AG09319 (cell line): ENCODE results near the gene SLC44A3.
"Not testable (repeated sequence)": the region's sequence is repeated elsewhere in the genome, so short reads cannot be mapped to it uniquely, and the experiment has no call there.

Source experiments
- DNase-seq: peaks from one replicate; pipeline ENCODE4 v3.0.0-alpha.2; 2010; ENCODE audit warnings: low read depth; ENCODE audit errors: extremely low read depth
- TF ChIP-seq, protein P1 (sequence below): IDR thresholded peaks from 2 replicates; pipeline ENCODE4 v1.5.1; 2011; ENCODE audit warnings: low read depth, mild to moderate bottlenecking, inconsistent platforms, low read length, moderate library complexity

SLC44A3 gene

DNA sequence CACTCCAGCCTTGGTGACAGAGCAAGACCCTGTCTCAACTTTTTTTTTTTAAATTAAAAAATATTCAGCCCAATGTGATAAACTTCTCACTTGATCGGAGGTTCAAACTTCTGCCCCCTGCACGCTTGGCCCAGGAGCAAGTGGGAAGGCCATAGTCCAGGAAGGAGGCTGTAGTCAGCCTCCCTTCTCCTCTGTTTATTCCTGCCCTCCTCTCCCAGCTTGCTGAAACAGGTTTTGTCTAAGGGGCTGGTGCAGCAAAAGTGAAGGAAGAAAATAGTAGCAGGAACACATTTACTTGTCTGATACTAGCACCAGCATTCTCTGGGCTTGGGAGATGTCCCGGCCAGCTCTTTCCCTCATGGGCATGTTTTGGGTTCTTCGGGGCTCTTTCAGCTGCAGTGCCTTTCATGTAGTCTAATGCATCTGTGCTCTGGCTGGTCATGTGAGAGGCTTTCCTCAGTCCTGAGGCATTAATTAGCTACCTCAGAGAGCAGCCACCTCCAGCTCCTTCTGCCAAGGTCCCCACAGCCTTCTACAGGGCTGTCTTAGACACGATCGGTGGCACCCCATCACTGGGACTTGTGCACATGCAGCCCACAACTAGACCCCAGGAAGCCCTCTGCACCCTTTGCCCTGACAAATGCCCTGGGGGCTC, 12.9 kb downstream of the SLC44A3 start:
- DNase-seq: no peak
- TF ChIP-seq, protein P1, sequence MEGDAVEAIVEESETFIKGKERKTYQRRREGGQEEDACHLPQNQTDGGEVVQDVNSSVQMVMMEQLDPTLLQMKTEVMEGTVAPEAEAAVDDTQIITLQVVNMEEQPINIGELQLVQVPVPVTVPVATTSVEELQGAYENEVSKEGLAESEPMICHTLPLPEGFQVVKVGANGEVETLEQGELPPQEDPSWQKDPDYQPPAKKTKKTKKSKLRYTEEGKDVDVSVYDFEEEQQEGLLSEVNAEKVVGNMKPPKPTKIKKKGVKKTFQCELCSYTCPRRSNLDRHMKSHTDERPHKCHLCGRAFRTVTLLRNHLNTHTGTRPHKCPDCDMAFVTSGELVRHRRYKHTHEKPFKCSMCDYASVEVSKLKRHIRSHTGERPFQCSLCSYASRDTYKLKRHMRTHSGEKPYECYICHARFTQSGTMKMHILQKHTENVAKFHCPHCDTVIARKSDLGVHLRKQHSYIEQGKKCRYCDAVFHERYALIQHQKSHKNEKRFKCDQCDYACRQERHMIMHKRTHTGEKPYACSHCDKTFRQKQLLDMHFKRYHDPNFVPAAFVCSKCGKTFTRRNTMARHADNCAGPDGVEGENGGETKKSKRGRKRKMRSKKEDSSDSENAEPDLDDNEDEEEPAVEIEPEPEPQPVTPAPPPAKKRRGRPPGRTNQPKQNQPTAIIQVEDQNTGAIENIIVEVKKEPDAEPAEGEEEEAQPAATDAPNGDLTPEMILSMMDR: no peak

DNA sequence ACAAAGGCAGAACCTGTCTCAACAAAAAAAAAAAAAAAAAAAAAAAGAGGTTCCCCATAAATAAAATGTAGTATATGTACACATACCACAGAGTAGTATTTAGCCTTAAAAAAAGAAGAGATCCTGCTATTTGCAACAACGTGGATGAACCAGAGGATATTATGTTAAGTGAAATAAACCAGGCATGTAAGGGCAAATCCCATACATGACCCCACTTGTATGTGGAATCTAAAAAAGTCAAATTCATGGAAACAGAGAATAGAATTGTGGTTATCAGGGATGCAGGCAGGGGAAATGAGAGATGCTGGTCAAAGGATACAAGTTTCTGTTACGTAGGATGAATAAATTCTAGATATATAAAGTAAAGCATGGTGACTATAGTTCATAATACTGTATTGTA, 16.7 kb downstream of the SLC44A3 start:
- no peak for DNase-seq
- TF ChIP-seq, protein P1: no peak

DNA sequence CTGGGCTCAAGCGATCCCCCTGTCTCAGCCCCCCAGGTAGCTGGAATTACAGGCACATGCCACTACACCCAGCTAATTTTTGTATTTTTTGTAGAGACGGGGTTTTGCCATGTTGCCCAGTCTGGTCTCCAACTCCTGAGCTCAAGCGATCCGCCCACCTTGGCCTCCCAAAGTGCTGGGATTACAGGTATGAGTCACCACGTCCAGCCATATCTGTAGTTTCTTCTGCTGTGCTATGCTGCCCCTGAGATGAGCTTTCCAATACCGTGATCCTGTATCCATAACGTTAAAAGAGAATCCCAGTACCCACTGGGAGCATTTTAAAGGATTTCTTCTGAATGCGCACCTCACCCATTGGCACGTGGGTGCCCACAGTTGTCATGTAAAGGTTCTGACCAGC, 20.2 kb downstream of the SLC44A3 start:
- DNase-seq: not testable (repeated sequence)

DNA sequence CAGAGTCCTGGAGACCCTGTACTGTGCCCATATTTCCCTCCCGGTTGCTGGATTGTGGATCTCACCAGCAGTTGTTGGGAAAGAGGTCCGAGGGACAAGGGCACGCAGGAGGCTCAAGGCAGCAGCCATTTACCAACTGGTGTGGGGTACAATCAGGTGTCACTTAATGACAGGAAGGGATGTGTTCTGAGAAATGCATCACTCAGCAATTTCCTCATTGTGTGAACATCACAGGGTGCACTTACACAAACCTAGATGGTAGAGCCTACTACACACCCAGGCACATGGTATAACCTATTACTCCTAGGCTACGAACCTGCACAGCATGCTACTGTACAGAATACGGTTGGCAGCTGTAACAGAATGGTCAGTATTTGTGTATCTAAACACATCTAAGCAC, 20.7 kb downstream of the SLC44A3 start:
- no peak for DNase-seq
- TF ChIP-seq, protein P1: no peak

DNA sequence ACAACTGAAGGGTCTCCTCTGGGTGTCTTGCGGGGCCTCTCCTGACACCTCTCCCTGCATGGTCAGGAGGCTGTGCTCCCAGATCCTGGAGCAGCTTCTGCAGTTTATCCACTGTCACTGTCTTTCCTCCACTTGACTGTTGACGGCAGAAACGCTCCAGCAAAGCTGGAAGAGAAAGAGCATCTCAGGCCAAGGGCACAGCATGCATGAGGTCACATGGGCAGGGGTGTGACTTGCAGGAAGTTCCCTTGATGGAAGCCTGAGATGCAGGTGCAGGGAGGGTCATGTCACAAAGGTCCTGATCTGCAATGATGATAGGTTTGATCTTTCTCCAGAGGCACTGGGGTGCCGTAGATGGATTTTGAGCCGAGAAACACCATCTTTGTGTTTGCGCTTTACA, 23.3 kb downstream of the SLC44A3 start:
- no peak for DNase-seq
- TF ChIP-seq, protein P1: no peak

DNA sequence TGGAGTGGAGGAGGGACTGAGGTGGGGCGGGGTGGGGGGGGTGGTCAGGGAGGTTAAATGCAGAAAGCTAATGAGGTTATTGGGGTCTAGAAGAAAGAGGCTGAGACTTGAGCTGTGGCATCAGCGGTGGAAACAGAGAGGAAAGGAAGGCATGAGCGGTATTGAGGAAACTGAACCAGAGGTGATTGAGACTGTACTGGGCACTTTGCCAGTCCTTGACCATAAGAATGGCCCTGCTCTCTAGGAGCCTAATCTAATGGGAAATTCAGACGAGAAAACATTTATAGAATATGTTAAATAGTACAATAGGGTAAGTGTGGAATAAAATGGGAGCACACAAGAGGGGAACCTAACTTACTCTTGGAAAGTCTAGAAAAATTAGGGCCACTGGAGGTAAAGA, 23.7 kb downstream of the SLC44A3 start:
- no peak for DNase-seq
- TF ChIP-seq, protein P1: no peak

DNA sequence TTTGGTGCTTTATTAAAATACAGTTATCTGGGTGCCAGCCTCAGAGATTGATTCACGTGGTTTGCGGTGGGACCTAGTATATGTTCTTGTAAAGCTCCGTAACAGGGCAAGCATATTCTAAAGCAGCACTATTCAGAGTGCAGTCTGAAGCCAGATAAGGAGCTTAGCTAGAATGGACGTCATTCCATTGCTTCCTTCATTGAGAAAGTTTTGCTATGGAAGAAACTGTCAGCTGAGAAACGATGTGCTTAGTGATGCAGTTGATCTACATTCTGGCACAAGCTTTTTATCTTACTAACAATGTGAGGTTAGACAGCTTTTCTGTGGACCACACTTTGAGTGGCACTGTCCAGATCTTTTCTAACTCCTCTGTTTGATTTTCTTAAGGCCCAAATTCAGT, 26.2 kb downstream of the SLC44A3 start:
- TF ChIP-seq, protein P1: no peak
- DNase-seq: no peak

DNA sequence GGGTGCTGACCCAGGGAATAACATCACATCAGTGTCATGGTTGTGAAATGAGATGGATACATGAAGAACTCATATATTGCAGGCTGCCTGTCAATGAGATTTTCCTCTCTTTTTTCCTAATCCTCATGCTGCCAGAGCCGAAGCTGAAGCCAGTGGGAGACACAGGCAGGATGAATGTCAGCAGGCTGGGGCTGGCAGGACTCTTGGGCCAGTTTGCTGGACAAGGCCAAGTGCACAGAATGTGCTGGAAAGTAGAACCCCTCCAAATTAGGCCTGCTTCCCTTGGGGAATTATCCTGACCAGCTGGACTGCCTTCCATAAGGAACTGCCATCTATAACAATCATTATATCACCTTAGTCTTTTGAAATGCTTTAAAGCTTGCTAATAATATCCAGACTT, 31.4 kb downstream of the SLC44A3 start:
- no peak for DNase-seq
- TF ChIP-seq, protein P1: no peak
